Posterior vena cava (tissue), 2 donors: ENCODE results near the gene TRIM50. TPM values are rescaled to one million over a fixed set of nuclear protein-coding genes. Genes with fewer than 3 reads are reported as not detected.
"Not testable (repeated sequence)": the region's sequence is repeated elsewhere in the genome, so short reads cannot be mapped to it uniquely, and the experiment has no call there.

Experiments
- DNase-seq: peaks from one replicate; pipeline ENCODE4 v3.0.0-alpha.2; 2020; ENCODE audit warnings: low spot score
- intact Hi-C, 2 donors: fragments of 100-400 bp; cut with DNase I; formaldehyde crosslinking; loops; one replicate each; pipeline versions ENCODE4 v1.14.1 to v1.14.2; 2022 to 2023
- total RNA-seq, 2 donors: library from RNA; stranded (reverse); fragmentation: NEBNext Ultra II Directional; extraction: Animal tissue kit (Norgen Biotek cat#: 25700); gene quantifications; one replicate each; pipeline ENCODE4 v1.2.1, GENCODE V29; 2021
- donor health status: DM: yes; HTN: yes; CAD: no.
- donor health status: DM: yes; HTN: yes; CAD: no.

TRIM50 gene
- total RNA-seq, 2 donors from 2014 or later = 0.32 TPM; not detected in 1

DNA sequence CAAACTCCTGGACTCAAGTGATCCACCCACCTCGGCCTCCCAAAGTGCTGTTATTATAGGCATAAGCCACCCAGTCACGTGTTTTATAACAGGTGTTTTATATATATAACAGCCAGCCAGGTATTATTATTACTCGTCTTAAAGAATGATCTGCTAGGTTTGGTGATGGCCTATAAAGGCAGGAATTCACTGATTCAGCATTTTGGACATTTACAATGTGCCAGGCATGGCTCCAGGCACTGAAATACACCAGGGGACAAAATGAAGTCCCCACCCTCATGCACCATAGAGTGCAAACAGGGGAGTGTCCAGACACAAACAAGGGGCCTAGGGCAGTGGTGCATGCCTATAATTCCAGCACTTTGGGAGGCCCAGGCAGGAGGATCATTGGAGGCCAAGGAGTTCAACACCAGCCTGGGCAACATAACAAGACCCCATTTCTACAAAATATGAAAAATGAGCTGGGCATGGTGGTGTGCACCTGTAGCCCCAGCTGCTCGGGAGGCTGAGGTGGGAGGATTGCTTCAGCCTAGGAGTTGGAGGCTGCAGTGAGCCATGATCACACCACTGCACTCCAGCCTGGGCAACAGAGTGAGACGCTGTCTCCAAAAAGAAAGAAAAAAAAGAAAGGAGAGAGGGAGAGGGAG is 4.3 kb downstream of the TRIM50 start:
- intact Hi-C loops, DNase-seq: not testable (repeated sequence)

DNA sequence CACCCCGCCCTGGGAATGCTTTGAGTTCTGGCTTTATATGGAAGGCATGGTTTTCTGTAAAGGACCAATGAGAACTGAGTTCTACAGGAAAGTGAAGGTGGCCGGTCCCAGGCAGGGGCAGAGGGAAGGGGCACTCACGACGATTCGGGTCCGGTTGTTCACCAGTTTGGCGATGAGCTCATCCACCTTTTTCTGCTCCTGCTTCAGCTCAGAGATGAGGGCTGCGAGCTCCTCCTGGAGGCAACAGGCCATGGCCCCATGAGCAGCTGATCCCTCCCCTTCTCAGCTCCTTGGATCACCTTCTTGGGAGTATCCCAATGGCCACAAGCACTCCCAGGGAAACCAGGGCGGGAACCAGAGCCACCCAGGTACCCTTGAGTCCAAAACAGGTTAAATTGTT is 7.9 kb downstream of the TRIM50 start:
- not testable (repeated sequence) for DNase-seq

GRCh38 chr7:73319541-73319940 is 8.3 kb downstream of the TRIM50 start:
- not testable (repeated sequence) for DNase-seq

More for the DNA sequence above, 7.9 kb downstream of the TRIM50 start:
- intact Hi-C loops = not testable (repeated sequence)

DNA sequence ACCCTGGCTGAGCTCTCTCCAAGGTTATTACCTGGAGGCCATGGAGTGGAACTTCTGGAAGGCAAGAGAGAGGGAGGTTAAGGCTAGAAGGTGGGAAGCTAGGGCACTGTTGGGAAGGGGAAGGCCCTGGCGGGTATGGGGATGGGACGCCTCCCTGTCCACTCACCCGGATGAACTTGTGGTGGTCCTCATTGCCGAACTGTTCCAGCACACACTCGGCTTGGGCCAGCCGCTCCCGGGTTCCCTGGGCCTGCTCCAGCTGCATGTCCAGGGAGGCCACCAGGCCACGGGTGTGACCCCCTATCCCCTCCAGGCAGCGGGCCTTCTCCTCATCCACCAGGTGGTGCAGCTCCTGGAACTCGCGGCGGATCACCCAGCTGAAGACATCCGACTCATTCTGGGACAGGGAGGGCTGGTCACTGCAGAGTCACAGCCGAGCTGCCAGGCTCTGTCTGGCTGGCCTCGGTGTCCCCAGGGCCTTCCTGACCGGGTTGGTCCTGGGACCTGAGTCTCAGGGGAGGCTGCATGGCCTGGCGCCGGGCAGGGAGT is 9.2 kb downstream of the TRIM50 start:
- intact Hi-C loops, DNase-seq: not testable (repeated sequence)

More at GRCh38 chr7:73319541-73319940, 8.3 kb downstream of the TRIM50 start:
- intact Hi-C loops = not testable (repeated sequence)

DNA sequence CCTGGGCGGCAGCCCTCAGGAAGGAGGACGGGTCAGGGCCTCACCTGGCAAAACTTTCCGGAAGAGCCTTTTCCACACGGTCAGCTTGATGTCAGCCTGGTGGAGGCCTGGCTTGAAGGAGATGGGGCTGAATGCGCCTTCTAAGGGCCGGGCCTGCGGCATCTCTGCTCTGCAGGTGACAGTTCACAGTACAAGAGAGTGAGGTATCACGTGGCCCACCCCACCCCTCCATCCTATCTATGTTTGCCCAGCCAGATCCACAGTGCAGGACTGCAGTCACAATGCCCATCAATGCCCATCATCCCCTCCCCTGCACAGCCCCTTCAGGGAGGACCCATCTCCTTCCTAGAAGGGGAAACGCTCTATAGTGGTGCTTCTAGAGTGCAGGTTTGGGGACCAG is 11.4 kb downstream of the TRIM50 start:
- DNase-seq = no peak
- intact Hi-C loops = no loop called here

DNA sequence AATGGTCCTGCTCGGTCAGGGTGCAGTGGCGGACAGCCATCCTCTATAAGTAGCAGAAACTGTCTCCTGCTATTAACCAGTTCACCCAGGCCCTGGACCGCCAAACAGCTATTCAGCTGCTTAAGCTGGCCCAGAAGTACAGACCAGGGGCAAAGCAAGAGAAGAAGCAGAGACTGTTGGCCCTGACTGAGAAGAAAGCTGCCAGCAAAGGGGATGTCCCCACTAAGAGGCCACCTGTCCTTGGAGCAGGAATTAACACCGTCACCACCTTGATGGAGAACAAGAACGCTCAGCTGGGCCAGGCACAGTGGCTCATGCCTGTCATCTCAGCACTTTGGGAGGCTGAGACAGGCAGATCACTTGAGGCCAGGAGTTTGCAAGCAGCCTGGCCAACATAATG is 13.6 kb downstream of the TRIM50 start:
- intact Hi-C loops = no loop called here
- DNase-seq = no peak

DNA sequence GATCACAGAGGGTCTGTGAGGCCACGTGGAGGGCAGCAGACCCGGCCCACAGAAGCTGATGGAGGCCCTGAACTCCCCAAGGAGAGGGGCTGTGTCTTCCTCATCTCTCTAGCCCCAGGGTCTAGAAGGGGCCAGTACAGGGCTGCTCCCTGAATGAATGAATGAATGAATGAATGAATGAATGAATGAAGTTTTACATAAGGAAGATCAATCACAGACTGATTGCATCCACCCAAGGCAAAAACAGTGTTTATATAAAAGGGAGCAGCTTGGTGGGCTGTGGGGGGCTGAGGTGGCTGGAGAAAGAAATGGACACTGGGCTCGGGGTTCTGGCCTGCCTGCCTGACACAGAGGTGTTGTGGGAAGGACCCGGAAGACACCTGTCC is 14.4 kb downstream of the TRIM50 start:
- no peak for DNase-seq
- intact Hi-C loops = no loop called here

- intact Hi-C loops = no loop called here
- DNase-seq = no peak
These were observed 14.9 kb downstream of the TRIM50 start for GRCh38 chr7:73312831-73313520.

- DNase-seq, intact Hi-C loops: not testable (repeated sequence)
These were observed 16.5 kb downstream of the TRIM50 start for GRCh38 chr7:73311421-73311820.

GRCh38 chr7:73308665-73309214 is 19.1 kb downstream of the TRIM50 start, which contains the start of gene NSUN5:
Gene NSUN5, minus strand, starts transcription at chr7:73308826. Its CDS starts 36 bp downstream, at chr7:73308790.
- intact Hi-C loops = no loop called here
- DNase-seq = peak; percentile 97

- intact Hi-C loops = no loop called here
- DNase-seq = no peak
These were observed 19.7 kb downstream of the TRIM50 start for GRCh38 chr7:73308074-73308664.

- intact Hi-C loops = no loop called here
- no peak for DNase-seq
These were observed 20.4 kb downstream of the TRIM50 start for GRCh38 chr7:73307436-73307835.

GRCh38 chr7:73304612-73305387 is 23.1 kb downstream of the TRIM50 start:
- peak; percentile 58 for DNase-seq
- intact Hi-C loops = not testable (repeated sequence)

DNA sequence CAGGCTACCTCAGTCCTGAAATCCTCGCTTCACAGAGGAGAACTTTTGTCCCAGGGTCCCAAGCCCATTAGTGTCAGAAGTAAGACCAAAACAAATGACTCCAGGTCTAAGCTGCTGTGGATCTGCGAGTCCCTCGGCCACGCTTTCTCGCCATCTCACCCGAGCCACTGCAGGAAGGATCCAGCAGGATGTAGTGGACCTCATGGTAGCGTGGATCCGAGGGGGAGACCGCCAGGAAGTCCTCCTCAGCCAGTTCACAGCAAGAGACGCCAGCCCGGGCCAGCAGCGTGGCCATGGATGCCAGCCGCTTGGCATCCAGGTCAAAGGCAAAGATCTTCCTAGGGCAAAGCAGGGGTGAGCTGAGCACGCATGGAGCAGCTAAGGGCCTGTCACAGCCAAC is 23.8 kb downstream of the TRIM50 start:
- intact Hi-C loops = no loop called here
- DNase-seq = peak; percentile 59

DNA sequence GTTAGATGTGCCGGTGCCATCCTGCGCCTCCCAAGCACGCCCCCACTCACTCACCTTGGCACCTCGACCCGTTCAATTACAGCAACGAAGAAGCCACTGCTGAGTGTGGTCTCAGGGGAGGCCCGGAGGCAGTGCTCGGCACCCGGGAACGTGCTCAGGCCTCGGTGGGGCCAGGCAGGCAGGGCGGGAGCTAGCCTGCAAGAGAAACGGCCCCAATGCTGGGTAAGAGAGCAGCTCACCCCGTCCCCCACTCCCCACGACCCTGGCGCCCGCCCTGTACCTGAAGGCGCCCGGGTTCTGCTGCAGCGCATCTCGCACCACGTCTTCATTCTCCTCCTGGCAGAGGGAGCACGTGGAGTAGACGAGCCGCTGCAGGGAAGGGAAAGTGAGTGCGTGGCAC is 24.3 kb downstream of the TRIM50 start:
- intact Hi-C loops = no loop called here

GRCh38 chr7:73302846-73303245 is 25.0 kb downstream of the TRIM50 start:
- intact Hi-C loops, DNase-seq: not testable (repeated sequence)

More for the DNA sequence above, 24.3 kb downstream of the TRIM50 start:
- DNase-seq = peak; percentile 52

DNA sequence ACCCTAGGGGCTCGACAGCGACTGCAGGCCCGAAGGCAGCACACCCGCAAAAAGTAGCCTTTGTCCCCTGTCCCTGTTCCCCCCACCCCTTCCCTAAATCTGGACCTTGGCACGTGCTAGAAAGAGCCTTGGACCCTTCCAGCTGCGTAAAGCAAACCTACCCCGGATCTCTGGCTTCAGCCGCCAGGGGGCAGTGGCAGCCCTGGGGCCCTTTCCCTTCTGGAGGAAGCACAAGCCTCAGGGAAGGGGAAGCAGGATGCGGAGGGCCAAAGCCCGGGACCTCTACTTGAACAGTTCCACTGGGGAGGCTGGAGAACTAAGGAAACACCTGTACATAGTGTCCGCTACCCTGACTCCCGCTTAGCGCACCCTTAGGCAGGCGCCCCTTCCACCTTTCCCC is 26.8 kb downstream of the TRIM50 start:
- DNase-seq, intact Hi-C loops: not testable (repeated sequence)

DNA sequence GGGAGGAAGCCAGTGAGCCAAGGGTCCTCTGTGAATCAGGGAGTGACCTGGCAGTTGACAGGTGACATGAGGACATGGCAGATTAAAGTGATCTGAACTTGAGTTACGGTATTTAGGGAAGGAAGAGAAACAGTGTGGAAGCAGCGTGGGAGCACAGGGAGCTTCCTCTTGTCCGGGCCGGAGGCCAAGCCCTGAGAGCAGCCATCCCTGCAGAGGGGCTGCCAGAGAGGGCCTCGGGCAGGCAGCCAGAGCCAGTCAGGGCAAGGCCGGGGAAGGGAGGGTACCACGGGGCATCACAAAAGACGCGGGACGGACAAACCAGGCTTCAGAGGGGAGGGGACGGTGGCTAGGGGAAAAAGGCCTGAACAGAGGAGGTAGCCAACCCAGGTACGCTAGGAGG is 28.1 kb downstream of the TRIM50 start:
- intact Hi-C loops, DNase-seq: not testable (repeated sequence)

- intact Hi-C loops, DNase-seq: not testable (repeated sequence)
These were observed 30.2 kb downstream of the TRIM50 start for GRCh38 chr7:73297706-73298105.
